GM12872 (cell line): ENCODE measurements around the gene ADAM20.

Source experiments
- CTCF ChIP-seq: IDR thresholded peaks from 3 replicates; pipeline ENCODE4 v1.5.1; 2011; ENCODE audit warnings: low read depth, mild to moderate bottlenecking, low read length, moderate library complexity; ENCODE audit not compliant: insufficient read depth

The ADAM20 gene

GRCh38 chr14:70534904-70535303 lies at the start of gene ADAM20:
TSS of gene ADAM20 (minus strand) at chr14:70535004. CDS start at chr14:70524757, 10,247 bp downstream.
- no peak for TF ChIP-seq CTCF

- TF ChIP-seq CTCF = no peak
Observed at GRCh38 chr14:70576891-70577290, 42.1 kb upstream of the ADAM20 start.

DNA sequence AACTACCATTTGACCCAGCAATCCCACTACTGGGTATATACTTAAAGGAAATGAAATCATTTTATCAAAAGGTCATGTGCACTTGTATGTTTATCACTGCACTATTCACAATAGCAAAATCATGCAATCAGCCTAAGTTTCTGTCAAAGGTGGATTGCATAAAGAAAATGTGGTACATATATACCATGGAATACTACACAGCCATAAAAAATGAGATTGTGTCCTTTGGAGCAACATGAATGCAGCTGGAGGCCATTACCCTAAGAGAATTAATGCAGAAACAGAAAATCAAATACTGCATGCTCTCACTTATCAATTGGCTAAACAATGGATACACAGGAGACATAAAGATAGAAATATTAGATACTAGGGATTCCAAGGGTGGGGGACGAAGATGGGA lies 38.2 kb upstream of the ADAM20 start:
- no peak for TF ChIP-seq CTCF

GRCh38 chr14:70571139-70571538 lies 36.3 kb upstream of the ADAM20 start:
- no peak for TF ChIP-seq CTCF

DNA sequence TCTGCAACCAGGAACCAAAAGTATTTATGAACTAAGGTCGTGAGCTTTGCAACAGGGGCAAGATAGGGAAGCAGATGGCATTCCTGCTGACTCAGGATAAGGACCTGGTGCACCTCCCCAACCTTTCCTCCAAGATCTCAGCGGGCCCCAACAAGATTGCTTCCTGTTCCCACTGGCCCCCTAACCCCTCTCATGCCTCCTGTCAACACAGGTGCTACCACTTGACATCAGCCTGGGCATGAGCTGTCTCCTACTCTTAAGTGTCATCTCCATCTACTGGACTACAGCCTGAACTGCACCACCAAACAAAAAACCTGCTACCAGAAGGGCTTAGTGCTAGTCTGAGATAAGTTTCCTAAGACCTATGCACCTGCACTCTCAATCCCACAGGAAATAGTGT lies 33.0 kb upstream of the ADAM20 start:
- peak; percentile 73 for TF ChIP-seq CTCF

DNA sequence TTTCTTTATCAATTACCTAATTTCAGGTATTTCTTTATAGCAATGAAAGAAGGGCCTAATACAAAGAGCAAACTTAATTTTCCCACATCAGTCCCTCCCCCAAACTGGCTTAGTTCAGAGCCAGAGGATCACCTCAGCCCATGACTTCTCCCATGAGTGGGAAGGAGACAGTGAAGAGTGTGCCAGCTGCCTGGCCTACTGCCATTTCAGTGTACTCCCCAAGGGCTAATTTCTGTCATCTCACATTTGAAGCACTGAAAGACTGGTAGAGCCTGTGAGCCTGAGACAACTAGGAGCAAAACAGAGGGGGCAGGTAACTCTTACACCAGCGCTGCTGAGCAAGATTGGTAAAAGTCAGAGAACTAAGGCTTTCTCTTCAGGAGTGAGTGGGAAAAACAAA lies 29.1 kb upstream of the ADAM20 start:
- TF ChIP-seq CTCF = no peak

DNA sequence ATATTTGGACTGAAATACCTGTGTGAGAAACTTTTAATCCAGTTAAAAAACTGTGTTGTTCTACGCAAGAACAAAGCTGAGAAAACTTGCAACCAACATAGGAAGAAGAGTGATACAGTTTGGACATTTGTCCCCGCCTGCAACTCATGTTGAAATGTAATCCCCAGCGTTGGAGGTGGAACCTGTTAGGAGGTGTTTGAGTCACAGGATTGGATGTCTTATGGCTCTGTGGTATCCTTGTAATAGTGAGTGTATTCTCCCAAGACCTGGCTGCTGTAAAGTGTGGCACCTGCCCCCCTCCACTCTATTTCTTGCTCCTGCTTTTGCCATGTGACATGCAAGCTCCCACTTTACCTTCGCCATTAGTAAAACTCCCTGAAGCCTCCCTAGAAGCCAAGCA lies 28.6 kb upstream of the ADAM20 start:
- TF ChIP-seq CTCF = no peak

DNA sequence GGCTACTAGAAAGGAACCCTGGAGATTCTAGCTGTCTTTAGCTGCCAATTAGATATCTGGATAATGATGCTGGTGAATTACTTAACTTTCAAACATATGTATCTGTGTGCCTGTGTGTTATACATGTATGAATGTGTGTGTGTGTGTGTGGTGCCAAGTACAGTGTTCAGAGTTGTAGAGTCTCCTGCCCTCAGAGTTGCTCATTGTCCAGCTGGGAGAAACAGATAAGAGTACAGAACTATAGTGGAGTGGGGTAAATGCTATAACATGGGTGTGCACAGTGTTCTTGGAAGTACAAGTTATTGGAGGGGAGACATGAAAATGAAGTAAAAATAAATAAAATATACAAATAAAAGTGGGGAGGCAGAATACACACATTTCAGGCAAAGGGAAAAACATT lies 23.6 kb upstream of the ADAM20 start:
- TF ChIP-seq CTCF = no peak
